Endodermal cell (in vitro differentiated cells): ENCODE measurements around the gene IQCE. TPM values are rescaled to one million over a fixed set of nuclear protein-coding genes. Genes with fewer than 3 reads are reported as not detected.

Experiments
- DNase-seq: peaks from one replicate; pipeline ENCODE4 v3.0.0-alpha.2; 2017
- H3K27ac ChIP-seq: 2 replicates; pipeline ENCODE4 v1.5.1; 2013; ENCODE audit warnings: mild to moderate bottlenecking, low read depth, low read length, moderate library complexity
- H3K27me3 ChIP-seq: 2 replicates; pipeline ENCODE4 v1.6.1; 2013; ENCODE audit warnings: mild to moderate bottlenecking, low read length, moderate library complexity; ENCODE audit not compliant: insufficient read depth, control insufficient read depth, poor library complexity, severe bottlenecking
- H3K36me3 ChIP-seq: 2 replicates; pipeline ENCODE4 v1.7.0; 2013; ENCODE audit warnings: mild to moderate bottlenecking, low read length, moderate library complexity; ENCODE audit not compliant: control insufficient read depth, insufficient read depth
- H3K4me1 ChIP-seq: one replicate; pipeline ENCODE4 v1.7.0; 2013; ENCODE audit warnings: low read length; ENCODE audit not compliant: control insufficient read depth, insufficient read depth
- H3K4me3 ChIP-seq: 2 replicates; pipeline ENCODE4 v1.5.1; 2013; ENCODE audit warnings: mild to moderate bottlenecking, low read length, moderate library complexity
- H3K9ac ChIP-seq: 2 replicates; pipeline ENCODE4 v1.6.1; 2013; ENCODE audit warnings: mild to moderate bottlenecking, low read length, moderate library complexity; ENCODE audit not compliant: poor library complexity, severe bottlenecking; ENCODE audit errors: extremely low read depth
- H3K9me3 ChIP-seq: 2 replicates; pipeline ENCODE4 v1.6.1; 2013; ENCODE audit warnings: mild to moderate bottlenecking, low read length, moderate library complexity; ENCODE audit not compliant: control insufficient read depth
- H3K27ac Mint-ChIP-seq: 2 replicates; pipeline ENCODE4 v1.8.0; 2020; ENCODE audit warnings: mixed read lengths
- H3K27me3 Mint-ChIP-seq: 2 replicates; pipeline ENCODE4 v1.8.0; 2021; ENCODE audit warnings: mild to moderate bottlenecking, mixed read lengths; ENCODE audit not compliant: insufficient read depth
- H3K36me3 Mint-ChIP-seq: 2 replicates; pipeline ENCODE4 v1.8.0; 2020; ENCODE audit warnings: low read depth, mixed read lengths
- H3K4me1 Mint-ChIP-seq: 2 replicates; pipeline ENCODE4 v1.8.0; 2020; ENCODE audit warnings: mixed read lengths
- H3K4me3 Mint-ChIP-seq: 2 replicates; pipeline ENCODE4 v1.8.0; 2020; ENCODE audit warnings: mild to moderate bottlenecking, moderate library complexity, mixed read lengths
- H3K9me3 Mint-ChIP-seq: 2 replicates; pipeline ENCODE4 v1.8.0; 2020; ENCODE audit warnings: mild to moderate bottlenecking, mixed read lengths
- CTCF ChIP-seq: fragments of 200-600 bp; sonication (generic); conservative IDR thresholded peaks from 2 replicates; pipeline ENCODE4 v1.5.0; 2021; ENCODE audit warnings: antibody characterized with exemption, mild to moderate bottlenecking
- WGBS, 2 experiments: methylation state at CpG; one replicate each; pipeline versions ENCODE4 v1.1.5 to v1.1.7; 2013; ENCODE audit warnings: missing lambda C conversion rate in 2 of 2, mixed read lengths in 1 of 2; ENCODE audit not compliant: insufficient coverage in 1 of 2, insufficient read length in 1 of 2; 5-methylcytosine and 5-hydroxymethylcytosine counted together
- total RNA-seq, 2 donors: library from RNA; stranded (reverse); fragmentation: NEBNext Ultra II Directional in 1 of 2; extraction: Animal tissue kit (Norgen Biotek cat#: 25700) in 1 of 2; gene quantifications; 2 replicates in 1 of 2; 3 replicates in 1 of 2; pipeline ENCODE4 v1.2.1, GENCODE V29; 2021

IQCE gene
- total RNA-seq, 2 donors from 2014 or later = 15.4 to 20.8 TPM

- DNase-seq = no peak
- Histone ChIP-seq H3K27ac (peak overlapping the region; percentile 97), H3K9me3 (no peaks in the 10 kb centered on the region), H3K9ac (no peak overlapping the region), H3K4me1 (no peaks in the 10 kb centered on the region), H3K4me3 (no peak overlapping the region), H3K36me3 (peaks cover 17% of the 10 kb centered on the region), H3K27me3 (no peaks in the 10 kb centered on the region)
- no peaks in the 10 kb centered on the region for H3K27me3 Mint-ChIP-seq
- H3K9me3 Mint-ChIP-seq = no peaks in the 10 kb centered on the region
- TF ChIP-seq CTCF = no peak
- peaks cover 2% of the 10 kb centered on the region for H3K36me3 Mint-ChIP-seq
- no peak overlapping the region for H3K4me3 Mint-ChIP-seq
- H3K27ac Mint-ChIP-seq = peak overlapping the region; percentile 74
- 94 to 96% methylated on average over 4 to 12 of the region's 12 CpGs for WGBS, 2 experiments
- H3K4me1 Mint-ChIP-seq = peaks cover 7% of the 10 kb centered on the region
Measured at GRCh38 chr7:2640482-2640830, 81.7 kb downstream of the IQCE start.

DNA sequence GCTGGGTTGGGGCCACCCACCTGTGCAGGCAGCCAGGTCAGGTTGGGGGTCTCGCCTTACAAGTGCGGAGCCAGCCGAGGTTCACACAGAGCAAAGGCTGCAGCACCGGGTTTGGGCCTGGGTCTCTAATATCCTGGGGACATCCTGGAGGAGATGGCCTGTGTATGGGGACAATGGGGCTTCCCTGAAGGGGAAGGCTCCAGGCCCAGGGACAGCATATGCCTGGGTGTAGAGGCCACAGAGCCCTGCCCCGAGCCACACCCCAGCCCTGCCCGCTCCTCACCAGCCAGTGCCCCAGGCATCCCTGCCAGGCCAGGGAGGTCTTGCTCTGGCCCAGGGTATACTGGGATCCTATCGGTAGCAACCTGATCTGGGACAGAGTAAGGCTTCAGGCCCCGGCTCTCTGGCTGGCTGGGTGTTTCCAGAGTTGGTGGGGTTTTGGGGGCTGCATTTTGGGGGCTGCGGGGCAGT is 82.1 kb downstream of the IQCE start:
- H3K36me3 ChIP-seq = peaks cover 13% of the 10 kb centered on the region
- 85% methylated on average over 3 to 9 of the region's 9 CpGs for WGBS, 2 experiments
- H3K4me3 ChIP-seq = no peak overlapping the region
- H3K4me1 ChIP-seq = no peaks in the 10 kb centered on the region
- no peak for TF ChIP-seq CTCF
- Mint-ChIP-seq H3K27ac (peak overlapping the region; percentile 74), H3K36me3 (no peaks in the 10 kb centered on the region), H3K4me1 (peaks cover 9% of the 10 kb centered on the region), H3K4me3 (no peak overlapping the region), H3K9me3 (no peaks in the 10 kb centered on the region), H3K27me3 (no peaks in the 10 kb centered on the region)
- H3K9ac ChIP-seq = no peak overlapping the region
- H3K9me3 ChIP-seq = no peaks in the 10 kb centered on the region
- H3K27ac ChIP-seq = peak overlapping the region; percentile 97
- no peak for DNase-seq
- H3K27me3 ChIP-seq = no peaks in the 10 kb centered on the region

- H3K4me3 Mint-ChIP-seq = no peak overlapping the region
Measured at GRCh38 chr7:2641406-2642393, 82.9 kb downstream of the IQCE start.

More at GRCh38 chr7:2641406-2642393, 82.9 kb downstream of the IQCE start:
- Histone ChIP-seq H3K27ac (peak overlapping the region; percentile 97), H3K4me3 (no peak overlapping the region), H3K9me3 (no peaks in the 10 kb centered on the region), H3K27me3 (no peaks in the 10 kb centered on the region), H3K9ac (no peak overlapping the region), H3K36me3 (peaks cover 7% of the 10 kb centered on the region), H3K4me1 (no peaks in the 10 kb centered on the region)
- no peaks in the 10 kb centered on the region for H3K36me3 Mint-ChIP-seq
- H3K4me1 Mint-ChIP-seq = peaks cover 9% of the 10 kb centered on the region
- H3K27ac Mint-ChIP-seq = peak overlapping the region; percentile 68
- WGBS, 2 experiments = 60 to 81% methylated on average over 22 to 39 of the region's 39 CpGs
- H3K9me3 Mint-ChIP-seq = no peaks in the 10 kb centered on the region
- TF ChIP-seq CTCF = no peak
- no peaks in the 10 kb centered on the region for H3K27me3 Mint-ChIP-seq
- DNase-seq = peak; percentile 94
